IMR-90 (cell line): ENCODE measurements around the gene NCOA7. TPM values are rescaled to one million over a fixed set of nuclear protein-coding genes. Genes with fewer than 3 reads are reported as not detected.

ENCODE experiments used
- ATAC-seq: fragments of 200-7000 bp; cut with Tn5 transposase; 2 replicates; pipeline ENCODE4 v1.9.1; 2020; ENCODE audit warnings: low read depth, mild to moderate bottlenecking, moderate library complexity
- BruUV-seq: library from RNA; stranded (reverse); fragments of 400-500 nt; replicated peaks from 2 replicates; lab custom pipeline; 2021; lab: Mats Ljungman, UMichigan
- CTCF ChIA-PET: fragments of 300-600 bp; formaldehyde crosslinking; extraction: SDS; loops from one replicate; lab custom pipeline; 2021; ENCODE audit warnings: antibody characterized with exemption; lab: Yijun Ruan, JAX
- POLR2A ChIA-PET: fragments of 300-600 bp; sonication (Branson Sonifier 250); formaldehyde crosslinking; loops from one replicate; lab custom pipeline; 2022; ENCODE audit warnings: antibody characterized with exemption; ENCODE audit not compliant: unreplicated experiment; lab: Charles Lee
- DNase-seq: peaks from one replicate; pipeline ENCODE4 v3.0.0; 2013
- H2AFZ ChIP-seq: replicated peaks from 2 replicates; pipeline ENCODE3; 2013; ENCODE audit warnings: low read length, mild to moderate bottlenecking; ENCODE audit not compliant: poor library complexity
- H2AK5ac ChIP-seq: 2 replicates; pipeline ENCODE4 v1.6.1; 2013; ENCODE audit warnings: low read depth, low read length, inconsistent platforms
- H2AK9ac ChIP-seq: replicated peaks from 2 replicates; pipeline ENCODE3; 2013; ENCODE audit warnings: mild to moderate bottlenecking, low read depth, low read length, moderate library complexity; ENCODE audit not compliant: poor library complexity
- H2BK120ac ChIP-seq: 2 replicates; pipeline ENCODE4 v1.6.1; 2013; ENCODE audit warnings: low read depth, low read length, inconsistent platforms
- H2BK15ac ChIP-seq: 3 replicates; pipeline ENCODE4 v1.6.1; 2013; ENCODE audit warnings: low read depth, low read length, inconsistent platforms
- H2BK20ac ChIP-seq: 2 replicates; pipeline ENCODE4 v1.6.1; 2013; ENCODE audit warnings: low read depth, mild to moderate bottlenecking, inconsistent platforms, low read length, moderate library complexity
- H2BK5ac ChIP-seq: 2 replicates; pipeline ENCODE4 v1.6.1; 2013; ENCODE audit warnings: mild to moderate bottlenecking, low read depth, low read length, inconsistent platforms; ENCODE audit not compliant: poor library complexity, severe bottlenecking
- H3K14ac ChIP-seq: replicated peaks from 2 replicates; pipeline ENCODE4 v1.6.1; 2013; ENCODE audit warnings: low read depth, low read length, inconsistent platforms
- H3K18ac ChIP-seq: 2 replicates; pipeline ENCODE4 v1.6.1; 2013; ENCODE audit warnings: low read depth, low read length, control low read depth
- H3K23ac ChIP-seq: 2 replicates; pipeline ENCODE4 v1.6.1; 2013; ENCODE audit warnings: low read depth, low read length, inconsistent platforms
- H3K27ac ChIP-seq: 2 replicates; pipeline ENCODE4 v1.5.1; 2013; ENCODE audit warnings: mild to moderate bottlenecking, control low read depth, low read length; ENCODE audit not compliant: insufficient read depth
- H3K27me3 ChIP-seq: 2 replicates; pipeline ENCODE4 v1.6.1; 2013; ENCODE audit warnings: low read length; ENCODE audit not compliant: control insufficient read depth, insufficient read depth
- H3K36me3 ChIP-seq: 2 replicates; pipeline ENCODE4 v1.6.1; 2013; ENCODE audit warnings: low read length, mixed read lengths; ENCODE audit not compliant: control insufficient read depth, insufficient read depth
- H3K4ac ChIP-seq: 2 replicates; pipeline ENCODE4 v1.6.1; 2013; ENCODE audit warnings: low read depth, low read length, inconsistent platforms
- H3K4me1 ChIP-seq: 2 replicates; pipeline ENCODE4 v1.6.1; 2013; ENCODE audit warnings: low read length, mixed read lengths; ENCODE audit not compliant: control insufficient read depth, insufficient read depth
- H3K4me2 ChIP-seq: 2 replicates; pipeline ENCODE4 v1.6.1; 2013; ENCODE audit warnings: low read depth, mild to moderate bottlenecking, control low read depth, low read length, moderate library complexity
- H3K4me3 ChIP-seq: 2 replicates; pipeline ENCODE4 v1.5.1; 2013; ENCODE audit warnings: low read depth, mild to moderate bottlenecking, control low read depth, low read length, moderate library complexity; ENCODE audit not compliant: insufficient read depth
- H3K56ac ChIP-seq: 2 replicates; pipeline ENCODE4 v1.6.1; 2013; ENCODE audit warnings: low read length, inconsistent platforms; ENCODE audit not compliant: insufficient read depth; ENCODE audit errors: extremely low read depth
- H3K79me1 ChIP-seq, 2 experiments: 2 replicates each; pipeline ENCODE4 v1.6.1; 2013; ENCODE audit warnings: low read length in 2 of 2, inconsistent platforms in 1 of 2, low read depth in 1 of 2
- H3K9ac ChIP-seq: 2 replicates; pipeline ENCODE4 v1.6.1; 2013; ENCODE audit warnings: low read depth, low read length, control low read depth
- H3K9me1 ChIP-seq: 2 replicates; pipeline ENCODE4 v1.6.1; 2013; ENCODE audit warnings: low read length, inconsistent platforms; ENCODE audit not compliant: insufficient read depth
- H3K9me3 ChIP-seq: 2 replicates; pipeline ENCODE4 v1.6.1; 2013; ENCODE audit warnings: low read length; ENCODE audit not compliant: control insufficient read depth, insufficient read depth
- H4K20me1 ChIP-seq: 2 replicates; pipeline ENCODE4 v1.6.1; 2013; ENCODE audit warnings: low read length, inconsistent platforms; ENCODE audit not compliant: insufficient read depth
- H4K5ac ChIP-seq: 2 replicates; pipeline ENCODE4 v1.6.1; 2013; ENCODE audit warnings: mild to moderate bottlenecking, low read depth, low read length, control low read depth
- H4K8ac ChIP-seq, 2 experiments: 2 replicates each; pipeline ENCODE4 v1.6.1; 2013; ENCODE audit warnings: low read depth in 2 of 2, low read length in 2 of 2, control low read depth in 1 of 2, inconsistent platforms in 1 of 2
- H4K91ac ChIP-seq: 2 replicates; pipeline ENCODE4 v1.6.1; 2013; ENCODE audit warnings: low read depth, low read length, inconsistent platforms; ENCODE audit not compliant: insufficient read depth
- CHD1 ChIP-seq: IDR thresholded peaks from 2 replicates; pipeline ENCODE4 v1.6.1; 2012; ENCODE audit warnings: low read depth, low read length, improper control_type of control experiment
- CTCF ChIP-seq: conservative IDR thresholded peaks from 2 replicates; pipeline ENCODE4 v1.5.1; 2012; ENCODE audit warnings: mild to moderate bottlenecking, low read depth, low read length, improper control_type of control experiment
- MAFK ChIP-seq: IDR thresholded peaks from 2 replicates; pipeline ENCODE4 v1.6.1; 2012; ENCODE audit warnings: low read depth, low read length, improper control_type of control experiment
- WGBS, 2 experiments: methylation state at CpG; one replicate each; pipeline versions ENCODE4 v1.1.5 to v1.1.7; 2013; ENCODE audit warnings: missing lambda C conversion rate in 2 of 2; ENCODE audit not compliant: insufficient read length in 1 of 2; ENCODE audit errors: extremely low coverage in 2 of 2; 5-methylcytosine and 5-hydroxymethylcytosine counted together
- dilution Hi-C: fragments of 300-500 bp; cut with HindIII; formaldehyde crosslinking; loops from one replicate; pipeline ENCODE4 v1.14.3; 2018; ENCODE audit warnings: low sequenced_read_pairs; ENCODE audit not compliant: unreplicated experiment
- in situ Hi-C: fragments of 300-500 bp; cut with MboI; formaldehyde crosslinking; loops from 3 replicates; pipeline ENCODE4 v1.14.3; 2019; ENCODE audit warnings: low sequenced_read_pairs, inconsistent platforms, mixed read lengths
- intact Hi-C: fragments of 100-400 bp; cut with micrococcal nuclease; formaldehyde crosslinking; loops from 2 replicates; pipeline ENCODE4 v1.10.0; 2022
- polyA plus RNA-seq, 3 experiments: library from polyadenylated mRNA; depleted of rRNA; stranded (reverse); fragments of >200 nt; gene quantifications; 2 replicates each; pipeline ENCODE4 v1.2.3, GENCODE V29; 2012; ENCODE audit warnings: low replicate concordance in 1 of 3
- total RNA-seq: library from RNA; depleted of rRNA; stranded (reverse); fragments of >200 nt; gene quantifications from 2 replicates; pipeline ENCODE4 v1.2.3, GENCODE V29; 2012

The NCOA7 gene
- total and polyA plus RNA-seq, 2 of the 4 experiments (the other 2 are of a cell fraction), result 12.6 to 12.9 TPM

- no peak overlapping the region for H2BK120ac ChIP-seq
- ATAC-seq, result no peak
- in situ Hi-C loops (no loop called here), intact Hi-C loops (loop anchor here (5.0 kb wide), 1 partner anchor 63 kb away; no protein-coding TSS in a partner anchor), dilution Hi-C loops (no loop called here)
- no peaks in the 10 kb centered on the region for H4K20me1 ChIP-seq
- no peak overlapping the region for H3K4ac ChIP-seq
- H4K8ac ChIP-seq, result peak overlapping the region in 1 of 2 experiments; percentile 32; a peak in 1 of 4 replicates
- no peak overlapping the region for H3K18ac ChIP-seq
- no peak overlapping the region for H3K4me3 ChIP-seq
- peak overlapping the region; percentile 19 for H2BK5ac ChIP-seq
- H4K5ac ChIP-seq, result no peak overlapping the region
- peak overlapping the region; percentile 36; the same call in 1 of the 2 replicates for H3K4me2 ChIP-seq
- H3K23ac ChIP-seq, result no peak overlapping the region
- no peak overlapping the region for H4K91ac ChIP-seq
- WGBS, 2 experiments, result no CpG with 5 or more reads among the region's 3 CpGs
- BruUV-seq, result no TSS peak
- TF ChIP-seq CTCF (no peak), MAFK (no peak), CHD1 (no peak)
- H3K27me3 ChIP-seq, result no peaks in the 10 kb centered on the region
- POLR2A ChIA-PET, result no interaction called here
- H3K9me1 ChIP-seq, result peaks cover 3% of the 10 kb centered on the region; the same call in 1 of the 2 replicates
- peak overlapping the region; percentile 57; the same call in 1 of the 3 replicates for H2BK15ac ChIP-seq
- no peak overlapping the region for H2AFZ ChIP-seq
- H3K36me3 ChIP-seq, result no peaks in the 10 kb centered on the region
- no peak overlapping the region for H2AK9ac ChIP-seq
- DNase-seq, result no peak
- H3K9me3 ChIP-seq, result no peaks in the 10 kb centered on the region
- H3K56ac ChIP-seq, result no peak overlapping the region
- H3K9ac ChIP-seq, result no peak overlapping the region
- H3K4me1 ChIP-seq, result peaks cover 8% of the 10 kb centered on the region
- CTCF ChIA-PET, result interaction anchor here (0.8 to 1.7 kb wide), 2 partner anchors 14 to 65 kb away, joined by 4 to 6 read pairs; no protein-coding TSS in a partner anchor
- no peak overlapping the region for H3K27ac ChIP-seq
- no peak overlapping the region; the same call in 1 of the 2 replicates for H2AK5ac ChIP-seq
- no peak overlapping the region for H2BK20ac ChIP-seq
- peaks cover 9 to 33% of the 10 kb centered on the region in 2 experiments for H3K79me1 ChIP-seq
- H3K14ac ChIP-seq, result no peak overlapping the region
These were observed 3.1 kb downstream of the NCOA7 start for GRCh38 chr6:125793863-125794262.
